ENCODE data around the gene PHC1.
"Not testable (repeated sequence)": the region's sequence is repeated elsewhere in the genome, so short reads cannot be mapped to it uniquely, and the experiment has no call there.

Gene PHC1

DNA sequence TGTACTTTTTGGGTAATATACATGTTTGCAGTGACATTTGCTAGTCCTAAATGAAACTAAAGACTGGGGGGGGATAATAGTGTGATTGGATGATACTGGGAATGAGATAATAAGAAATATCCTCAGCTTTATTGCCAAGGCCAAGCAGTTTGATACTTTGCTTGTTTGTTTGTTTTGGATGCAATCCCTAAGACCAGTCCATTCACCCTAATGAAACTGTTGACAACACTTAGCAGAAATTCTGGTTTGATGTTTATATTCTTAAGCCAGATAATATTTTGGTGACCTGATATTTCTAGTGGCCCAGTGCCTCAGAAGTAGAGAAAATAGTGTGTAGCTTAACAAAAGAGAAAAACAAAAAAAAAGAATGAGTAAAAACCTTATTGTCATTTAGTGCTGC lies 1.8 kb downstream of the PHC1 start:
- no peak overlapping the region for H3K4me3 ChIP-seq (ENCODE audit: low read length)
- TF ChIP-seq, protein P1, sequence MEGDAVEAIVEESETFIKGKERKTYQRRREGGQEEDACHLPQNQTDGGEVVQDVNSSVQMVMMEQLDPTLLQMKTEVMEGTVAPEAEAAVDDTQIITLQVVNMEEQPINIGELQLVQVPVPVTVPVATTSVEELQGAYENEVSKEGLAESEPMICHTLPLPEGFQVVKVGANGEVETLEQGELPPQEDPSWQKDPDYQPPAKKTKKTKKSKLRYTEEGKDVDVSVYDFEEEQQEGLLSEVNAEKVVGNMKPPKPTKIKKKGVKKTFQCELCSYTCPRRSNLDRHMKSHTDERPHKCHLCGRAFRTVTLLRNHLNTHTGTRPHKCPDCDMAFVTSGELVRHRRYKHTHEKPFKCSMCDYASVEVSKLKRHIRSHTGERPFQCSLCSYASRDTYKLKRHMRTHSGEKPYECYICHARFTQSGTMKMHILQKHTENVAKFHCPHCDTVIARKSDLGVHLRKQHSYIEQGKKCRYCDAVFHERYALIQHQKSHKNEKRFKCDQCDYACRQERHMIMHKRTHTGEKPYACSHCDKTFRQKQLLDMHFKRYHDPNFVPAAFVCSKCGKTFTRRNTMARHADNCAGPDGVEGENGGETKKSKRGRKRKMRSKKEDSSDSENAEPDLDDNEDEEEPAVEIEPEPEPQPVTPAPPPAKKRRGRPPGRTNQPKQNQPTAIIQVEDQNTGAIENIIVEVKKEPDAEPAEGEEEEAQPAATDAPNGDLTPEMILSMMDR (IDR thresholded peaks at IDR 0.05; ENCODE audit: insufficient read depth, low read depth, low read length, missing control alignments), result no peak

GRCh38 chr12:8917031-8917430 lies 2.7 kb downstream of the PHC1 start:
- TF ChIP-seq, protein P1 (IDR thresholded peaks at IDR 0.05; ENCODE audit: insufficient read depth, low read depth, low read length, missing control alignments), result no peak
- H3K4me3 ChIP-seq (ENCODE audit: low read length), result no peak overlapping the region
- DNase-seq (ENCODE audit: low read depth), result no peak

More for the DNA sequence above, 1.8 kb downstream of the PHC1 start:
- no peak for DNase-seq (ENCODE audit: low read depth)

- DNase-seq (ENCODE audit: low read depth), result no peak
- TF ChIP-seq, protein P1 (IDR thresholded peaks at IDR 0.05; ENCODE audit: insufficient read depth, low read depth, low read length, missing control alignments), result no peak
- H3K4me3 ChIP-seq (ENCODE audit: low read length), result no peak overlapping the region
These were observed 3.4 kb downstream of the PHC1 start for GRCh38 chr12:8917751-8918150.

DNA sequence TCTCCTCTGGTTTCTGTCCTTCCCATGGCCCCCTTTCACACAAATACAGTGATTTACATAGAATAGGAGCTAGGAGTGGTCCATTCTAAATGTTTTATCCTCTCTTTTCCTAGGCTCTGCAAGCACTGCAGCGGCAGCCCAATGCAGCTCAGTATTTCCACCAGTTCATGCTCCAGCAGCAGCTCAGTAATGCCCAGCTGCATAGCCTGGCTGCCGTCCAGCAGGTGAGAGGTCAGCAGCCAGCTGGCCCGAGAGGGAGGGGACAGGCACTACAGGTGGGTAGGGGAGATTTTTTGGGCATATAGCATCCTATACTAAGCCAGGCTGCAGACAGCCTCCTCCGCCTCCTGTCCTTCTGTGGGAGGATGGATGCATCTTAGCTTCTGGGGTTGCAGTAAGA lies 5.3 kb downstream of the PHC1 start:
- not testable (repeated sequence) for H3K4me3 ChIP-seq (ENCODE audit: low read length); DNase-seq (ENCODE audit: low read depth)

DNA sequence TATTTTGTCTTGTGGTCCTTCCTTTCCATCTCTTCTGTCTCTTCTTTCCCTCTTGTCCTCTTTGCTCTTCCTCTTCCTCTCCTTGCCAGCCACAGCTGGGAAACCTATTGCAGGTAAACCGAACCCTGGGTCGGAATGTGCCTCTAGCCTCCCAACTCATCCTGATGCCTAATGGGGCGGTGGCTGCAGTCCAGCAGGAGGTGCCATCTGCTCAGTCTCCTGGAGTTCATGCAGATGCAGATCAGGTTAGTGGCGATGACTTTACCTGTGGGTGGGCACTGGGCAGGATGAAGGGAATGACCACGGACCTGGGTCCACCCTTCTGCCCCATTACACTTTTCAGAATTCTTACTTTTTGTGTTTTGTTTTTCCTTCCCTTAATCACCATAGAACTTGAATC lies 8.2 kb downstream of the PHC1 start:
- TF ChIP-seq, protein P1 (IDR thresholded peaks at IDR 0.05; ENCODE audit: insufficient read depth, low read depth, low read length, missing control alignments), result no peak
- H3K4me3 ChIP-seq (ENCODE audit: low read length), result no peak overlapping the region
- no peak for DNase-seq (ENCODE audit: low read depth)

DNA sequence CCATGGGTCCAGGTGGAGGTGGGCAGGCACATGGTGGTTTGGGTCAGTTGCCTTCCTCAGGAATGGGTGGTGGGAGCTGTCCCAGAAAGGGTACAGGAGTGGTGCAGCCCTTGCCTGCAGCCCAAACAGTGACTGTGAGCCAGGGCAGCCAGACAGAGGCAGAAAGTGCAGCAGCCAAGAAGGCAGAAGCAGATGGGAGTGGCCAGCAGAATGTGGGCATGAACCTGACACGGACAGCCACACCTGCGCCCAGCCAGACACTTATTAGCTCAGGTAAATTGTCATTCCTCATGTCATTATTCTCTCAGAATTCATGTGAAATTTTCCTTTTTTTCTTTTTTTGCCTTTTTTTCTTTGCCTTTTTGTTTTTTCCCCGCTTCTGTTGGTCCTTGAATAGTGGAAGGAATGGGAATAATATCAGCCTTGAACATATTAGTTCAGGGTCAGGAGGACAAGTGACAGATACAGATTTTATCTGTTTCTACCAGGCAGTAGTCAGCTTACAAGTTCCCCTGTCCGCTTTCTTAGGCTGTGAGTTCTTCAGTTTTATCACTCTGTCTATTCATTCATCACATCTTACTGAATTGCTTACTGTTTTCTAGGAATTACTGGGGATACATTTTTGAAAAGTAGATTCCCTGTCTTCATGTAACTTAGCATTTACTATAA lies 16.5 kb downstream of the PHC1 start:
- H3K4me3 ChIP-seq (ENCODE audit: low read length); DNase-seq (ENCODE audit: low read depth): not testable (repeated sequence)

- DNase-seq (ENCODE audit: low read depth); H3K4me3 ChIP-seq (ENCODE audit: low read length): not testable (repeated sequence)
These were observed 18.2 kb downstream of the PHC1 start for GRCh38 chr12:8932464-8932863.

DNA sequence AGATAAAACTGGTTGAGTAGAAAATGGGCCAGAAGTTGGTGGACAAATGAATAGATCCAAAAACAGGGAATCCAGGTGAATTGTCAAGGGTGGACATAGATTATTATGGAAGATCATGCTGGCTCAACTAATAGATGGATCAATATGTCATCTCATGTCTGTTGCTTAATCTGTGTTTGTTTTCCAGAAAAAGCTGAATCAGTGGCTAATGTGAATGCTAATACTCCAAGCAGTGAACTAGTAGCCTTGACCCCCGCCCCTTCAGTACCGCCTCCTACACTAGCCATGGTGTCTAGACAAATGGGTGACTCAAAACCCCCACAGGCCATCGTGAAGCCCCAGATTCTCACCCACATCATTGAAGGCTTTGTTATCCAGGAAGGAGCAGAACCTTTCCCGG lies 19.8 kb downstream of the PHC1 start:
- H3K4me3 ChIP-seq (ENCODE audit: low read length); DNase-seq (ENCODE audit: low read depth): not testable (repeated sequence)

DNA sequence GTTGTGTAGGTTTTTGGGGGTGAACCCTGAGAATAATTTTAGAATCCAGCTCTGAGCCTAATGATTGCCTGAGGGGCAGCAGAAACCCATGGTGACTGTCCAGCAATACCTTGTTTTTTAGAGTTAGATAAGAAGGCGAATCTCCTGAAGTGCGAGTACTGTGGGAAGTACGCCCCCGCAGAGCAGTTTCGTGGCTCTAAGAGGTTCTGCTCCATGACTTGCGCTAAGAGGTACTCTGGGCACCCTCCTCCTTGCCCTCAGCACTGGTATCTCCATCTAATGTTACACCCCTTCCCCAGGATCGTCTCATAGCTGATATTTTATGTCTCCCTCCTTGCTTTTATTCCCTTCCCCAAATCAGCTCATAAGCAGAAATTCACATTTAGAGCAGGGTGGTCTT lies 22.4 kb downstream of the PHC1 start:
- no peak for DNase-seq (ENCODE audit: low read depth)
- TF ChIP-seq, protein P1 (IDR thresholded peaks at IDR 0.05; ENCODE audit: insufficient read depth, low read depth, low read length, missing control alignments), result no peak
- no peak overlapping the region for H3K4me3 ChIP-seq (ENCODE audit: low read length)

- not testable (repeated sequence) for DNase-seq (ENCODE audit: low read depth); H3K4me3 ChIP-seq (ENCODE audit: low read length)
These were observed 23.6 kb downstream of the PHC1 start for GRCh38 chr12:8937842-8938442.
